GM23338 (cell line): ENCODE measurements around the gene DNAJA3. TPM values are rescaled to one million over a fixed set of nuclear protein-coding genes. Genes with fewer than 3 reads are reported as not detected.

Experiments used
- ATAC-seq: fragments of 200-7000 bp; cut with Tn5 transposase; 3 replicates; pipeline ENCODE4 v1.9.1; 2020
- DNase-seq: peaks from one replicate; pipeline ENCODE4 v3.0.0-alpha.2; 2015; ENCODE audit warnings: low spot score
- H2AFZ ChIP-seq: fragments of 200-600 bp; sonication (generic); 2 replicates; pipeline ENCODE4 v1.8.0; 2016; ENCODE audit warnings: antibody characterized with exemption, mild to moderate bottlenecking, moderate library complexity
- H3F3A ChIP-seq: fragments of 200-600 bp; sonication (generic); replicated peaks from 2 replicates; pipeline ENCODE4 v1.8.0; 2017; ENCODE audit warnings: antibody characterized with exemption, mixed run types, low read depth
- H3K27ac ChIP-seq: fragments of 200-600 bp; sonication (generic); 2 replicates; pipeline ENCODE4 v1.6.1; 2016; ENCODE audit warnings: low read depth
- H3K27me3 ChIP-seq: fragments of 200-600 bp; sonication (generic); 2 replicates; pipeline ENCODE4 v1.8.0; 2016; ENCODE audit warnings: mild to moderate bottlenecking, mixed run types, moderate library complexity; ENCODE audit not compliant: insufficient read depth
- H3K36me3 ChIP-seq: fragments of 200-600 bp; sonication (generic); 2 replicates; pipeline ENCODE4 v1.8.0; 2016; ENCODE audit warnings: mild to moderate bottlenecking; ENCODE audit not compliant: insufficient read depth
- H3K4me1 ChIP-seq: fragments of 200-600 bp; sonication (generic); 2 replicates; pipeline ENCODE4 v1.8.0; 2016; ENCODE audit warnings: mild to moderate bottlenecking, moderate library complexity; ENCODE audit not compliant: insufficient read depth
- H3K4me2 ChIP-seq: fragments of 200-600 bp; sonication (generic); 2 replicates; pipeline ENCODE4 v1.7.1; 2017; ENCODE audit warnings: mixed run types
- H3K4me3 ChIP-seq: fragments of 200-600 bp; sonication (generic); 2 replicates; pipeline ENCODE4 v1.6.1; 2016; ENCODE audit warnings: mixed run types
- H3K79me2 ChIP-seq: fragments of 200-600 bp; sonication (generic); replicated peaks from 2 replicates; pipeline ENCODE4 v1.8.0; 2017; ENCODE audit warnings: mild to moderate bottlenecking; ENCODE audit not compliant: insufficient read depth
- H3K9me2 ChIP-seq: fragments of 200-600 bp; sonication (generic); 2 replicates; pipeline ENCODE4 v1.8.0; 2017; ENCODE audit not compliant: insufficient read depth
- H4K20me1 ChIP-seq: fragments of 200-600 bp; sonication (generic); replicated peaks from 2 replicates; pipeline ENCODE4 v1.8.0; 2017; ENCODE audit warnings: mild to moderate bottlenecking; ENCODE audit not compliant: insufficient read depth
- H3K27ac Mint-ChIP-seq: 2 replicates; pipeline ENCODE4 v1.8.0; 2020; ENCODE audit warnings: inconsistent platforms, mild to moderate bottlenecking, moderate library complexity, mixed read lengths
- H3K27me3 Mint-ChIP-seq: 3 replicates; pipeline ENCODE4 v1.8.0; 2022; ENCODE audit warnings: low read depth, mild to moderate bottlenecking, moderate library complexity, mixed read lengths, inconsistent platforms; ENCODE audit not compliant: insufficient read depth, poor library complexity
- H3K36me3 Mint-ChIP-seq: 3 replicates; pipeline ENCODE4 v1.8.0; 2021; ENCODE audit warnings: low read depth, mild to moderate bottlenecking, inconsistent platforms, moderate library complexity, mixed read lengths
- H3K4me1 Mint-ChIP-seq: 3 replicates; pipeline ENCODE4 v1.8.0; 2020; ENCODE audit warnings: mild to moderate bottlenecking, inconsistent platforms, mixed read lengths
- H3K4me3 Mint-ChIP-seq: 3 replicates; pipeline ENCODE4 v1.8.0; 2021; ENCODE audit warnings: moderate library complexity, mild to moderate bottlenecking, inconsistent platforms, mixed read lengths
- H3K9me3 Mint-ChIP-seq: 3 replicates; pipeline ENCODE4 v1.8.0; 2020; ENCODE audit warnings: moderate library complexity, mild to moderate bottlenecking, inconsistent platforms, mixed read lengths
- EZH2 ChIP-seq: fragments of 200-600 bp; sonication (generic); IDR thresholded peaks from one replicate; pipeline ENCODE4 v1.8.0; 2017; ENCODE audit warnings: antibody characterized with exemption, mild to moderate bottlenecking, low read depth; ENCODE audit not compliant: unreplicated experiment
- EZH2phosphoT487 ChIP-seq: fragments of 200-600 bp; sonication (generic); IDR thresholded peaks from one replicate; pipeline ENCODE4 v1.8.1; 2018; ENCODE audit warnings: antibody characterized with exemption; ENCODE audit not compliant: unreplicated experiment
- NANOG ChIP-seq: IDR thresholded peaks from 2 replicates; pipeline ENCODE4 v1.6.1; 2016; ENCODE audit warnings: antibody characterized with exemption, borderline replicate concordance
- POLR2AphosphoS5 ChIP-seq: IDR thresholded peaks from 2 replicates; pipeline ENCODE4 v1.6.1; 2016; ENCODE audit warnings: antibody characterized with exemption, low read depth
- REST ChIP-seq: IDR thresholded peaks from one replicate; pipeline ENCODE4 v1.6.1; 2018; ENCODE audit warnings: antibody characterized with exemption; ENCODE audit not compliant: unreplicated experiment
- ZNF114 ChIP-seq: fragments of 250-450 bp; sonication (Bioruptor Pico); IDR thresholded peaks from 2 replicates; pipeline ENCODE4 v1.5.0; 2020; ENCODE audit warnings: mild to moderate bottlenecking, moderate library complexity
- ZNF331 ChIP-seq: fragments of 250-450 bp; sonication (Bioruptor Pico); IDR thresholded peaks from 2 replicates; pipeline ENCODE4 v1.5.0; 2020; ENCODE audit warnings: low read depth, mild to moderate bottlenecking, moderate library complexity
- ZNF462 ChIP-seq: fragments of 250-450 bp; sonication (Bioruptor Pico); IDR thresholded peaks from 2 replicates; pipeline ENCODE4 v1.5.0; 2020; ENCODE audit warnings: mild to moderate bottlenecking, moderate library complexity
- polyA plus RNA-seq: library from polyadenylated mRNA; unstranded; fragments of >200 nt; fragmentation: Nextera tagmentation; extraction: Ambion mirVana; gene quantifications from 2 replicates; pipeline ENCODE4 v1.2.1, GENCODE V29; 2016
- total RNA-seq: library from RNA; depleted of rRNA; stranded (reverse); fragments of >200 nt; shearing (Covaris generic); gene quantifications from 2 replicates; pipeline ENCODE4 v1.2.3, GENCODE V29; 2014

DNAJA3 gene
- total and polyA plus RNA-seq, 2 experiments from 2014 or later = 56.3 to 75.5 TPM

- no peak for TF ChIP-seq REST
- TF ChIP-seq NANOG = no peak
- no peak for TF ChIP-seq ZNF114 (CRISPR knock-in tag)
- no peak for TF ChIP-seq EZH2phosphoT487
- TF ChIP-seq POLR2AphosphoS5 = no peak
- no peak for TF ChIP-seq ZNF331 (CRISPR knock-in tag)
- no peak for TF ChIP-seq ZNF462 (CRISPR knock-in tag)
- no peak for TF ChIP-seq EZH2
- H3K27me3 Mint-ChIP-seq = peaks cover 2% of the 10 kb centered on the region
- peaks cover 5% of the 10 kb centered on the region; the same call in 2 of the 3 replicates for H3K4me1 Mint-ChIP-seq
- Histone ChIP-seq H4K20me1 (peaks cover 6% of the 10 kb centered on the region), H3K4me2 (no peak overlapping the region), H3K4me3 (no peak overlapping the region), H3K27me3 (no peaks in the 10 kb centered on the region), H3K9me2 (no peaks in the 10 kb centered on the region), H3K4me1 (peaks cover 5% of the 10 kb centered on the region; the same call in 1 of the 2 replicates), H3K27ac (0 out of 2 replicates have a peak overlapping the region, but pooled peaks have one; percentile 50), H2AFZ (no peak overlapping the region), H3K36me3 (no peaks in the 10 kb centered on the region), H3F3A (0 out of 2 replicates have a peak, but pooled peaks cover 3% of the 10 kb centered on the region), H3K79me2 (peaks cover 25% of the 10 kb centered on the region)
- H3K4me3 Mint-ChIP-seq = no peak overlapping the region
- no peak overlapping the region for H3K27ac Mint-ChIP-seq
- no peak for DNase-seq
- peaks cover 10% of the 10 kb centered on the region for H3K36me3 Mint-ChIP-seq
- H3K9me3 Mint-ChIP-seq = peaks cover 9% of the 10 kb centered on the region; the same call in 2 of the 3 replicates
- no peak for ATAC-seq
These were observed 69.2 kb downstream of the DNAJA3 start for GRCh38 chr16:4494746-4495490.
